Esophagus muscularis mucosa (tissue), 2 donors: ENCODE measurements around the gene ATP13A2.

Experiments used
- EP300 ChIP-seq: sonication (generic); formaldehyde crosslinking; IDR thresholded peaks from one replicate; pipeline ENCODE4 v1.6.1; 2017; ENCODE audit warnings: antibody characterized with exemption
- POLR2A ChIP-seq: fragments of 450-650 bp; IDR thresholded peaks from one replicate; pipeline ENCODE4 v1.6.1; 2017; ENCODE audit warnings: antibody characterized with exemption, moderate library complexity, mild to moderate bottlenecking, low read depth

DNA sequence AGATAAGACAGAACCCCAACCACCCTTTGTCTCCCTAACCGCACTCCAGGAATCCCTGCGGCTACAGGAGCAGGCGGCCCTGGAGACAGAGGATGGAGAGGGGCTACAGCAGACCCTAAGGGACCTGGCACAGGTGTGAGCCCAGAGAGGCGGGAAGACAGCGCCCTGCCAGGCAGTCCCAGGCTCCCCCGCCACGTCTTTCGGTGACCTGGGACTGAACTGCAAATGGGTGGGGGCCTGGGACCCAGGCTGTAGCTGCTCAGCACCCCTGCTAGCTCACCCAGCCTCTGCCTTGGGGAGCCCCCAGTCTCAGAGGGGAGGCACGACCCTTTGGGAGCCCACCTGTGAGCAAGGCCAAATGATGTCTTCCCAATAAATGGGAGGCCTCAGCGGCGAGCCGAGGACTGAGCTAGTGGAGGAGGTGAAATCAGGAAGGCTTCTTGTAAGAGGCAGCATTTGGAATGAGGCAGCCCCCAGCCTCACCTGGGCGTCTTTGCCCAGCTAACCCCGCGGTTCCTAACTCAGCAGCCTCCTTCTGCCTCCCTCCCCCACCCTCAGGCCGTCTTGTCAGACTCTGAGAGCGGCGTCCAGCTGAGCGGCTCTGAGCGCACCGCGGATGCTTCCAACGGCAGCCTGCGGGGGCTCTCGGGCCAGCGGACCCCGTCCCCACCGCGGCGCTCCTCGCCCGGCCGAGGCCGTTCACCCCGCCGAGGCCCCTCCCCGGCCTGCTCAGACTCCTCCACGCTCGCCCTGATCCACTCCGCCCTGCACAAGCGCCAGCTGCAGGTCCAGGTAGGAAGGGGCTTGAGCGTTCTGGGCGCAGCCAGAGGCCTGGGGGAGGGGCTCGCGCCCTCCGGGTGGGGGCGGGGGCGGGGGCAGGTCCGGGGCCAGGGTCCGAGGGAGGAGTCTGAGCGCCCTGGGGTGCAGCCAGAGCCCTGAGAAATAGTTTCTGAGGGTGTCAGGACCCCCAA, 73.1 kb downstream of the ATP13A2 start:
- TF ChIP-seq EP300 (no peak), POLR2A (no peak)
